SJCRH30 (cell line): Measurements from ENCODE around the gene GTSF1L. TPM values are rescaled to one million over a fixed set of nuclear protein-coding genes. Genes with fewer than 3 reads are reported as not detected.
A peak's percentile ranks its signal among the peaks of the same experiment; 100 is the strongest.

ENCODE experiments used
- DNase-seq, 2 experiments: peaks; one replicate each; pipeline ENCODE4 v3.0.0-alpha.2; 2015 to 2020
- H3K27ac ChIP-seq: fragments of 250-450 bp; sonication (Bioruptor Pico); 2 replicates; pipeline ENCODE4 v1.5.1; 2020; ENCODE audit warnings: mild to moderate bottlenecking, moderate library complexity
- H3K27me3 ChIP-seq: fragments of 250-450 bp; sonication (Bioruptor Pico); 2 replicates; pipeline ENCODE4 v1.5.1; 2020; ENCODE audit warnings: mild to moderate bottlenecking, moderate library complexity
- H3K36me3 ChIP-seq: fragments of 250-450 bp; sonication (Bioruptor Pico); 2 replicates; pipeline ENCODE4 v1.5.1; 2020; ENCODE audit warnings: mild to moderate bottlenecking, moderate library complexity
- H3K4me1 ChIP-seq: fragments of 250-450 bp; sonication (Bioruptor Pico); 2 replicates; pipeline ENCODE4 v1.5.1; 2020; ENCODE audit warnings: mild to moderate bottlenecking, moderate library complexity
- H3K4me3 ChIP-seq: fragments of 250-450 bp; sonication (Bioruptor Pico); 2 replicates; pipeline ENCODE4 v1.5.1; 2020; ENCODE audit warnings: mild to moderate bottlenecking, moderate library complexity
- H3K9me3 ChIP-seq: fragments of 250-450 bp; sonication (Bioruptor Pico); replicated peaks from 2 replicates; pipeline ENCODE4 v1.5.1; 2020; ENCODE audit warnings: mild to moderate bottlenecking, moderate library complexity
- total RNA-seq: library from RNA; depleted of rRNA; stranded (reverse); fragments of >200 nt; shearing (Covaris generic); gene quantifications from 2 replicates; pipeline ENCODE4 v1.2.3, GENCODE V29; 2014

Gene GTSF1L
- total RNA-seq, 1 experiment from 2014 or later, result not detected

GRCh38 chr20:43752561-43753301 is 25.9 kb upstream of the GTSF1L start:
- H3K27me3 ChIP-seq, result no peaks in the 10 kb centered on the region
- H3K36me3 ChIP-seq, result no peaks in the 10 kb centered on the region
- no peaks in the 10 kb centered on the region for H3K9me3 ChIP-seq
- no peak overlapping the region for H3K27ac ChIP-seq
- DNase-seq, result peak; percentile 43 to 55
- 0 out of 2 replicates have a peak, but pooled peaks cover 8% of the 10 kb centered on the region for H3K4me1 ChIP-seq
- no peak overlapping the region for H3K4me3 ChIP-seq

DNA sequence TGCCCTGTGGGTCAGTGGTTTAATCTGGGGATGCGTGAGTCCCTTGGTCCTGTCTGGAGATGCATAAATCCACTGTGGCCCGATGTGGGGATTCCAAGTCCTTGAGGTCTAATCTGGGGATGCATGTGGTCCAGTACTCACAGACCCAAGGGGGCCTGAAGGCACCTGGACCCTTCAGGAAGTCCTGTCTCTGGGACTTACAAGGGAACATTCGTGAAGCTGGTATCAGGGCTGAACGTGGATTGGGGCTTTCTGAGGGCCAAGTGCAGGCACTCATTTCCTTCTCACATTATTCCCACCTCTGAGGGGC is 25.2 kb upstream of the GTSF1L start:
- Histone ChIP-seq H3K27ac (no peak overlapping the region), H3K36me3 (no peaks in the 10 kb centered on the region), H3K9me3 (no peaks in the 10 kb centered on the region), H3K27me3 (no peaks in the 10 kb centered on the region), H3K4me3 (no peak overlapping the region), H3K4me1 (0 out of 2 replicates have a peak, but pooled peaks cover 8% of the 10 kb centered on the region)
- DNase-seq, result no peak

GRCh38 chr20:43751167-43752050 is 24.6 kb upstream of the GTSF1L start:
- Histone ChIP-seq H3K4me3 (no peak overlapping the region), H3K4me1 (peaks cover 14% of the 10 kb centered on the region), H3K36me3 (no peaks in the 10 kb centered on the region), H3K27ac (no peak overlapping the region), H3K27me3 (no peaks in the 10 kb centered on the region), H3K9me3 (no peaks in the 10 kb centered on the region)
- DNase-seq, result peak in 1 of 2 experiments; percentile 42

GRCh38 chr20:43750774-43751166 is 24.0 kb upstream of the GTSF1L start:
- H3K27ac ChIP-seq, result no peak overlapping the region

DNA sequence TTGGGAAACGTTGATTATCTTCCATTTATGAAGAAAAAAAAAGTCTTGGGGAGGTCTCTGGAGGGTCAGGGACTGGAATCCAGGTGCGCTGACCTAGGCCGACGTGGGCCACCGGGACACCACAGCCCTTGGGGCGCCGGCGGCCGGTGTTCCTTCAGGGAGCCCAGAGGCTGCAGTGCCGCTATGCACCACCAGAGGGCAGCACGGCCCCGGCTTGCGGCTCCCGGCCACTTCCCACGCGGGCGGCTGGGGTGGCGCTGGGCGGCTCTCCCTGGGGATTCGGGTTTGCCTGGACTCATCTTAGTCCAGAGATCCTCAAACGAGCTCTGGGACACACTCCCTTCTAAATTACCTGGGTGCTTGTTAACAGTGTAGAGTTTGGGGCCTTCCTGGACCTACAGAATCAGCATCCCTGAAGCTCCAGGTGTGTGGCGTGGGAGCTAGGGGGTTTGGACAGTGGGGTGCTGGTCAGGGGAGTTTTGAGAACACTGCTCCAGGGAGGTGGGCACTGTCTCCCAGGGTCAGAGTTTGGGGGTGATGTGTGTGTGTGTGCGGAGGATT is 23.0 kb upstream of the GTSF1L start:
- no peak overlapping the region for H3K27ac ChIP-seq
- H3K36me3 ChIP-seq, result no peaks in the 10 kb centered on the region
- DNase-seq, result peak; percentile 80 to 88
- H3K4me1 ChIP-seq, result peaks cover 27% of the 10 kb centered on the region
- no peaks in the 10 kb centered on the region for H3K27me3 ChIP-seq
- no peaks in the 10 kb centered on the region for H3K9me3 ChIP-seq
- H3K4me3 ChIP-seq, result no peak overlapping the region

More at GRCh38 chr20:43750774-43751166, 24.0 kb upstream of the GTSF1L start:
- Histone ChIP-seq H3K4me1 (peaks cover 20% of the 10 kb centered on the region), H3K36me3 (no peaks in the 10 kb centered on the region), H3K9me3 (no peaks in the 10 kb centered on the region), H3K4me3 (no peak overlapping the region), H3K27me3 (no peaks in the 10 kb centered on the region)
- no peak for DNase-seq

GRCh38 chr20:43748274-43748673 is 21.5 kb upstream of the GTSF1L start:
- no peaks in the 10 kb centered on the region for H3K9me3 ChIP-seq
- DNase-seq, result no peak
- no peak overlapping the region for H3K4me3 ChIP-seq
- H3K27ac ChIP-seq, result no peak overlapping the region
- peaks cover 40% of the 10 kb centered on the region for H3K4me1 ChIP-seq
- H3K27me3 ChIP-seq, result no peaks in the 10 kb centered on the region
- no peaks in the 10 kb centered on the region for H3K36me3 ChIP-seq

DNA sequence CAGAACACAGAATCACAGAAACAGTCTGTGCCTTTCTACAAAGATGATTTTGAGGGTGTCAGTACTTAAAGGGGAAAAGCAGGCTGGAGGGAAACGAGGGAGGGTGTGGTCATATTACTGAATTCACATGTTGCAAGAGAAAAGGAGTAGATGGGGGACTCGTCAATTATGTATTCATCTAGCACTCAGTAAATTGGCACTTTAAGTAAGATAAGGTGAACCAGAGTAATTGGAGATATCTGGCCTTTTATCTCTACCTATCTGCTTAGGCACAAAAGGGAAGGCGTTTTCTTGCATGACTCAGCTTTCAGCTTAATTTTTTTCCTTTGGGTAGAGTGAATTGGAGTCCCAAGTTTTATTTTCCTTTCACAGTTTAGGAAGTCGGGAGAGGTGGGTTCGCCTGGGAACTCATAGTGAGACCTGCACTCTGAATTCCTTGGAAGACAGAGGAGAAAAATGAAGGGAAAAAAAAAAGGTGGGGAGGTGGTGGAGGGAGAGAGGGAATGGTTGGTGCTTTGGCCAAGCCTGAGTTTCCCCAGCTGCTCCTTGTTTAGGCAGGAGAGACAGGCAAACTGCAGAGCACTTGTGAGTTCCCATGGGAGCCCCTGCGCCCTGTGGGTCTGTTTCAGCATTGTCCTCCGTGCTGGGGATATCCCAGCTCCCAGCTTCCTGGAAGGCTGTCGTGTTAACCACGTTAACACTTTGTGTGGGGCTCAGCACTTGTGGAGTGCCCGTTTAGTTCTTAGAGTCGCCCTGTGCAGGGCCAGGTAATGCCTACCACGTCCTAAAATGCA is 19.7 kb upstream of the GTSF1L start:
- Histone ChIP-seq H3K36me3 (no peaks in the 10 kb centered on the region), H3K4me1 (peaks cover 35% of the 10 kb centered on the region), H3K27me3 (no peaks in the 10 kb centered on the region), H3K4me3 (no peak overlapping the region), H3K27ac (no peak overlapping the region; the same call in 1 of the 2 replicates), H3K9me3 (no peaks in the 10 kb centered on the region)
- peak; percentile 75 to 84 for DNase-seq

DNA sequence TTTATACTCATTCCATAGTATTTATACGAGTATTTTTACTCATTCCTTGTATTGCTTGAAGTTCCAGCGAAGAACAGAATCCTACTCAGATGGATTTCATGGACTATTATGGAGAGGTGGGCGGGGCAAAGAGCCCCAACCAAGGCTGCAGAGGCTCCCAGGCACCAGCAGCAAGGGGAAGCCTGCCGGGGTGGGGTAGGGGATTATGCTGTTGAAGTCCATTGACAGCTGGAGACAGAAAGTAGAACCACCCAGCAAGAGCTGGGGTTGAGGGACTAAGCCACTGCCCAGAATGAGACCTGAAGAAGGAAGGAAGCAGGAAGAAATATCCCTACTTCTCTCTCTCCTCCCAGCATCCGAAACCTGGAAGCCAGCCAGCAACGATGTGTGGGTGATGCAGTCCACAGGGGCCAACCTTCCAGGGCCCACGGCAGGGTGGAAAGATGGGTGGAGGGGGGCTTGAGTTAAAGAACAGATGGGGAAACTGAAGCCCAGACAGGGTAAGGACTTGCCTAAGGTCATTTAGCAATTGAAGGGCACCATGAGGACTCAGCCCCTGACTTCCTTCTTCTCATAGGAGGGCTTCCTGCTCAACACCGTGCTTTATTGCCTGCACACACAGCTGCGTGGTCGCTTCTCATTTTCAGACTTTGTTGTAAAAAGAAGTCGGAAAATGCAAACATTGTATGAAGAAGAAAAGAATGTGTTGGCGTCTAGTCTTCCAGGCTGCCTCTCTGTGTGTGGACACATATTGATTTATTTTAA is 18.3 kb upstream of the GTSF1L start:
- peak; percentile 99 for DNase-seq
- Histone ChIP-seq H3K36me3 (no peaks in the 10 kb centered on the region), H3K27me3 (no peaks in the 10 kb centered on the region), H3K9me3 (no peaks in the 10 kb centered on the region), H3K27ac (peak overlapping the region; percentile 63), H3K4me1 (peaks cover 35% of the 10 kb centered on the region), H3K4me3 (peak overlapping the region; percentile 40)

DNA sequence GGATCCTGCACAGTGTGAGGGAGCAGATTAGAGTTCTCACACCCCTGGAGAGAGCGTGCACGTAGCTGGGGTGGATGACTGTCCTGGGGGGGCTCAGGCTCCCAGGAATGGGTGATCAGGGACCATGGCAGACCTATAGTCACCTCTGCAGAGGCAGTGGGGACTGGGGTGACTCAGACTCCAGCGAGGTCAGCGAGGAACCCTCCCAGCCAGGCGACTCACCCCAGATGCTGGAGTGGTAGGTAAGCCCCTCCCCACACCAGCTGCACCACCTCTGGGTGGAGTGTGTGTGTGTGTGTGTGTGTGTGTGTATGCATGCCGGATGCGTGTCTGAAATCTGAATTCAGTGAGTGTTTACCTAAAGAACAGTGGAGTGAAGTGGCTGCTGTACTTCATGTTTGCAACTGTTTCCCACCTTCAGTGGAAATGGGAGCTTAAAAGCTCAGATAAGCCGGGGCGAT is 17.4 kb upstream of the GTSF1L start:
- H3K4me3 ChIP-seq, result no peak overlapping the region
- peak overlapping the region; percentile 63 for H3K27ac ChIP-seq
- peaks cover 32% of the 10 kb centered on the region for H3K4me1 ChIP-seq
- H3K36me3 ChIP-seq, result no peaks in the 10 kb centered on the region
- DNase-seq, result peak; percentile 91 to 94
- H3K9me3 ChIP-seq, result no peaks in the 10 kb centered on the region
- no peaks in the 10 kb centered on the region for H3K27me3 ChIP-seq

GRCh38 chr20:43740642-43741041 is 13.8 kb upstream of the GTSF1L start:
- Histone ChIP-seq H3K36me3 (no peaks in the 10 kb centered on the region), H3K27ac (no peak overlapping the region), H3K27me3 (no peaks in the 10 kb centered on the region), H3K4me1 (peaks cover 18% of the 10 kb centered on the region), H3K9me3 (no peaks in the 10 kb centered on the region), H3K4me3 (no peak overlapping the region)
- DNase-seq, result no peak

DNA sequence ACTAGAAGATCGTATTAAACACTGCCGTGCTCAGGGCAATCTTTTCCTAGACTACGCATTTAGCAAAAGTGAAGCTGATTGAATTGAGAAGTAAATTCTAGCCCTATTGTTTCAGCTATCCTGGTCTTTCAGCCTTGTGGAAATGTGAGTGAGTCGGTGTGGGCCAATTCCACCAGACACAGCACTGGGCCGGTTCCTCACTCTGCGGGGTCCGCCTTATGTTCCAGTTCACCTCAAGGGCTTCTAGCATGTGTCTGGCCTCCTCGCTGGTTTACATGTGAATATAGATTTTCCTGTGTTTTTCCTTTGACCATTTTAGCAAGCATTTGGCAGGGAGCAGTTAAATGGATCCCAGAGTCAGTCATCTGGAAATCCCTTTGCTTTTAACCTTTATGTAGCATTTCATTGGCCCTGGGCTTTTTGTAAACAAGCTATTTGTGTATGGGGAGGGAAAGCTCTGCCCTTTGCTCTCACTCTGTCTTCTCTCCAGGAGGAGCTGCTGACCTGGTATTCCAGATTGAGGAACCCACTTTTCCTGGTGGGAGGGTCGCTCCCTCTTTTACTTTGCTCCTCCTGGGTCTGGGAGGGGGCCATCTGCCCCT is 12.4 kb upstream of the GTSF1L start:
- H3K9me3 ChIP-seq, result no peaks in the 10 kb centered on the region
- no peak for DNase-seq
- H3K27ac ChIP-seq, result no peak overlapping the region
- no peaks in the 10 kb centered on the region for H3K36me3 ChIP-seq
- peaks cover 7% of the 10 kb centered on the region for H3K4me1 ChIP-seq
- H3K27me3 ChIP-seq, result peaks cover 3% of the 10 kb centered on the region; the same call in 1 of the 2 replicates
- H3K4me3 ChIP-seq, result no peak overlapping the region

GRCh38 chr20:43737925-43738324 is 11.1 kb upstream of the GTSF1L start:
- H3K9me3 ChIP-seq, result no peaks in the 10 kb centered on the region
- no peak overlapping the region for H3K27ac ChIP-seq
- H3K27me3 ChIP-seq, result peaks cover 3% of the 10 kb centered on the region; the same call in 1 of the 2 replicates
- DNase-seq, result no peak
- no peaks in the 10 kb centered on the region for H3K36me3 ChIP-seq
- no peak overlapping the region for H3K4me3 ChIP-seq
- no peaks in the 10 kb centered on the region for H3K4me1 ChIP-seq

DNA sequence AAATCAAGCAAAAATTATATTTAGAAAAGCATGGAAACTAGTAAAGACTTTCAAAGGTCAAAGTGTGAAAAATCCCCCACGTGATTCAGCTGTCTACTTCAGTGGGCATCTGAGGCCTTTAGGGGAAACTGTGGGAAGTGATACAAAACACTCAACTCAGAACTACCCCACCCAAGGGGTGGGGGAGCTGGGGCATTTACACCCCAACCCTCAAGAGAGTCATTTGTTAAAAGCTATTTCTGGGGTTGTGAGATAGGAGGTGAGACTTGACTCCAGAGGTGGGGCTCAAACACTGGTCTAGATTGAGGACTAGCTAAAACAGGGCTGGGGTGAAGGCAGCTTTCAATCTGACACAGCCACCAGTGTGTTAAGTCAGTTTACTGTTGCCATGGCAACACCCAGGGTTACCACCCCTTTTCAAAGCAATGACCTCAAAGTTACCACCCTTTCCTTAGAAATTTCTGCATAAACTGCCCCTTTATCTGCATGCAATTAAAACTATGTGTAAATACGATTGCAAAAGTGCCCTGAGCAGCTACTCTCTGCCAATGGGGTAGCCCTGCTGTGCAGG is 9.9 kb upstream of the GTSF1L start:
- H3K36me3 ChIP-seq, result no peaks in the 10 kb centered on the region
- H3K4me1 ChIP-seq, result no peaks in the 10 kb centered on the region
- DNase-seq, result no peak
- no peaks in the 10 kb centered on the region for H3K9me3 ChIP-seq
- H3K27me3 ChIP-seq, result peaks cover 3% of the 10 kb centered on the region; the same call in 1 of the 2 replicates
- H3K27ac ChIP-seq, result no peak overlapping the region
- no peak overlapping the region for H3K4me3 ChIP-seq
